K562 (cell line): ENCODE measurements around the gene DKK3.

Source experiments
- CTCF ChIP-seq, 3 experiments: IDR thresholded peaks in 2 of 3; conservative IDR thresholded peaks in 1 of 3; 2 replicates each; pipeline ENCODE4 v1.5.1; 2011 to 2012; ENCODE audit warnings: low read length in 3 of 3, mild to moderate bottlenecking in 3 of 3, control low read depth in 2 of 3, improper control_type of control experiment in 1 of 3, inconsistent platforms in 1 of 3, low read depth in 1 of 3, mixed read lengths in 1 of 3, moderate library complexity in 1 of 3; ENCODE audit not compliant: insufficient read depth in 2 of 3
- FIP1L1 ChIP-seq: fragments of 200-400 bp; formaldehyde crosslinking; IDR thresholded peaks from 2 replicates; pipeline ENCODE4 v1.6.1; 2018; ENCODE audit warnings: mild to moderate bottlenecking, low read depth, low read length; ENCODE audit not compliant: poor library complexity, severe bottlenecking
- KAT7 ChIP-seq: sonication (generic); formaldehyde crosslinking; IDR thresholded peaks from 2 replicates; pipeline ENCODE4 v1.8.0; 2022; ENCODE audit warnings: missing genetic modification reagents, mild to moderate bottlenecking, borderline replicate concordance
- MAFK ChIP-seq: IDR thresholded peaks from 2 replicates; pipeline ENCODE4 v1.6.1; 2011; ENCODE audit warnings: low read length, improper control_type of control experiment
- TFE3 ChIP-seq: fragments of 450-650 bp; formaldehyde crosslinking; IDR thresholded peaks from 2 replicates; pipeline ENCODE4 v1.4.0; 2020; ENCODE audit warnings: mild to moderate bottlenecking, mixed read lengths
- ZNF232 ChIP-seq: sonication (generic); formaldehyde crosslinking; IDR thresholded peaks from 2 replicates; pipeline ENCODE4 v1.8.0; 2022; ENCODE audit warnings: mild to moderate bottlenecking, missing genetic modification reagents
- ZNF354B ChIP-seq: fragments of 250-450 bp; sonication (Bioruptor Pico); IDR thresholded peaks from 2 replicates; pipeline ENCODE4 v1.4.0; 2020

GRCh38 chr11:12057299-12057980, 49.0 kb upstream of the DKK3 start:
- TF ChIP-seq KAT7 (CRISPR knock-in tag) (no peak), MAFK (no peak), CTCF (IDR thresholded peaks at IDR 0.05 in 2 of 3, conservative IDR thresholded peaks at IDR 0.05 in 1 of 3; ENCODE audit: insufficient read depth in 2 of 3, low read depth in 1 of 3, low read length in 3 of 3) (no peak), ZNF232 (CRISPR knock-in tag) (no peak), TFE3 (CRISPR knock-in tag) (no peak), ZNF354B (no peak), FIP1L1 (no peak)
